Psoas muscle (tissue), 8 donors: Measurements from ENCODE around the gene SEPTIN3. TPM values are rescaled to one million over a fixed set of nuclear protein-coding genes. Genes with fewer than 3 reads are reported as not detected.

ENCODE experiments used
- ATAC-seq, 4 donors: fragments of 200-7000 bp; cut with Tn5 transposase; one replicate each; pipeline ENCODE4 v1.9.1; 2020; ENCODE audit warnings: moderate library complexity in 3 of 4, mild to moderate bottlenecking in 2 of 4
- DNase-seq, 2 donors: peaks; one replicate each; pipeline ENCODE4 v3.0.0-alpha.2; 2020
- H3K27ac ChIP-seq: fragments of 200-600 bp; one replicate; pipeline ENCODE4 v1.8.0; 2022
- H3K27me3 ChIP-seq, 3 donors: fragments of 200-600 bp in 1 of 3; one replicate each; pipeline versions ENCODE4 v1.6.1 to v1.8.0; 2013 to 2022; ENCODE audit warnings: low read length in 2 of 3, mild to moderate bottlenecking in 2 of 3, moderate library complexity in 1 of 3; ENCODE audit not compliant: insufficient read depth in 3 of 3
- H3K36me3 ChIP-seq, 2 donors: fragments of 200-600 bp in 1 of 2; one replicate each; pipeline versions ENCODE4 v1.6.1 to v1.8.0; 2013 to 2022; ENCODE audit warnings: low read depth in 1 of 2, mild to moderate bottlenecking in 1 of 2, moderate library complexity in 1 of 2; ENCODE audit not compliant: insufficient read depth in 1 of 2
- H3K4me1 ChIP-seq: fragments of 200-600 bp; one replicate; pipeline ENCODE4 v1.8.0; 2022
- H3K4me3 ChIP-seq: fragments of 200-600 bp; one replicate; pipeline ENCODE4 v1.8.0; 2022; ENCODE audit warnings: mild to moderate bottlenecking
- H3K9me3 ChIP-seq: fragments of 200-600 bp; one replicate; pipeline ENCODE4 v1.8.0; 2022
- CTCF ChIP-seq: fragments of 200-600 bp; IDR thresholded peaks from one replicate; pipeline ENCODE4 v1.8.0; 2022; ENCODE audit warnings: antibody characterized with exemption
- WGBS, 3 donors: extraction: QIAGEN DNeasy Blood & Tissue Kit; methylation state at CpG; one replicate each; pipeline versions ENCODE4 v1.1.6 to v1.1.7; 2013; 5-methylcytosine and 5-hydroxymethylcytosine counted together
- intact Hi-C, 2 donors: fragments of 100-400 bp; cut with DNase I; formaldehyde crosslinking; loops; one replicate each; pipeline versions ENCODE4 v1.11.0 to v1.14.2; 2022
- polyA plus RNA-seq, 3 donors: library from polyadenylated mRNA; stranded (reverse); fragments of 200-250 nt; gene quantifications; one replicate each; pipeline ENCODE4 v1.2.3, GENCODE V29; 2013
- total RNA-seq, 4 donors: library from RNA; stranded (reverse); fragmentation: NEBNext Ultra II Directional in 2 of 4; extraction: Animal tissue kit (Norgen Biotek cat#: 25700) in 2 of 4; gene quantifications; one replicate each; pipeline versions ENCODE4 v1.2.1 to v1.2.4, GENCODE V29; 2021 to 2023
- donor health status: healthy with polysubstance abuse.
- donor health status: DM: no; HTN: no; CAD: no; lungs with moderate emphysema.
- donor health status: Bipolar disorder and iron deficiency.
- donor health status: healthy.
- donor health status: DM: yes; HTN: yes; CAD: no.
- donor health status: DM: no; HTN: no; CAD: no.
- donor health status: DM: no; HTN: no; CAD: no.
- donor health status: DM: yes; HTN: yes; CAD: no.

Gene SEPTIN3
- total and polyA plus RNA-seq, 7 donors = 0.03 to 0.14 (median 0.06) TPM; not detected in 3

GRCh38 chr22:42000466-42000865 is 31.2 kb downstream of the SEPTIN3 start:
- no peaks in the 10 kb centered on the region for H3K4me1 ChIP-seq
- TF ChIP-seq CTCF = no peak
- 88 to 92% (median 92%) methylated on average over 8 of the region's 8 CpGs for WGBS, 3 donors
- H3K27me3 ChIP-seq = peaks cover 0 to 2% (median 0%) of the 10 kb centered on the region in 3 donors
- ATAC-seq = no peak
- H3K27ac ChIP-seq = no peak overlapping the region
- no peaks in the 10 kb centered on the region for H3K9me3 ChIP-seq
- peaks cover 0 to 6% of the 10 kb centered on the region in 2 donors for H3K36me3 ChIP-seq
- no peak overlapping the region for H3K4me3 ChIP-seq
- intact Hi-C loops = no loop called here
- no peak for DNase-seq

GRCh38 chr22:42001121-42001520 is 31.9 kb downstream of the SEPTIN3 start:
- peaks cover 0 to 2% (median 0%) of the 10 kb centered on the region in 3 donors for H3K27me3 ChIP-seq
- 70 to 82% (median 72%) methylated on average over 8 of the region's 8 CpGs for WGBS, 3 donors
- intact Hi-C loops = no loop called here
- H3K9me3 ChIP-seq = no peaks in the 10 kb centered on the region
- no peak overlapping the region for H3K4me3 ChIP-seq
- H3K36me3 ChIP-seq = peaks cover 0 to 6% of the 10 kb centered on the region in 2 donors
- no peak for TF ChIP-seq CTCF
- no peak overlapping the region for H3K27ac ChIP-seq
- ATAC-seq (no peak), DNase-seq (no peak)
- H3K4me1 ChIP-seq = no peaks in the 10 kb centered on the region

- 92 to 96% (median 94%) methylated on average over 12 of the region's 12 CpGs for WGBS, 3 donors
- no peak for TF ChIP-seq CTCF
- Histone ChIP-seq H3K27me3 (peaks cover 0 to 2% (median 0%) of the 10 kb centered on the region in 3 donors), H3K4me1 (no peaks in the 10 kb centered on the region), H3K36me3 (peaks cover 0 to 6% of the 10 kb centered on the region in 2 donors), H3K4me3 (no peak overlapping the region), H3K27ac (no peak overlapping the region), H3K9me3 (no peaks in the 10 kb centered on the region)
- ATAC-seq = no peak
- intact Hi-C loops = no loop called here
- no peak for DNase-seq
Observed at GRCh38 chr22:42001706-42002105, 32.5 kb downstream of the SEPTIN3 start.

GRCh38 chr22:42007922-42008321 is 38.7 kb downstream of the SEPTIN3 start:
- H3K4me3 ChIP-seq = no peak overlapping the region
- no peak for ATAC-seq
- no peaks in the 10 kb centered on the region for H3K36me3 ChIP-seq
- intact Hi-C loops = no loop called here
- 57 to 70% (median 67%) methylated on average over 4 of the region's 4 CpGs for WGBS, 3 donors
- peaks cover 22% of the 10 kb centered on the region for H3K9me3 ChIP-seq
- no peaks in the 10 kb centered on the region for H3K4me1 ChIP-seq
- no peak for DNase-seq
- H3K27me3 ChIP-seq = no peaks in the 10 kb centered on the region
- TF ChIP-seq CTCF = no peak
- no peak overlapping the region for H3K27ac ChIP-seq

- WGBS, 3 donors = 92 to 98% (median 95%) methylated on average over 7 of the region's 7 CpGs
- ATAC-seq = no peak
Observed at GRCh38 chr22:42010778-42011177, 41.5 kb downstream of the SEPTIN3 start.

More at GRCh38 chr22:42010778-42011177, 41.5 kb downstream of the SEPTIN3 start:
- TF ChIP-seq CTCF = no peak
- intact Hi-C loops = no loop called here
- Histone ChIP-seq H3K36me3 (no peaks in the 10 kb centered on the region), H3K9me3 (peaks cover 22% of the 10 kb centered on the region), H3K27me3 (no peaks in the 10 kb centered on the region), H3K4me3 (no peak overlapping the region), H3K4me1 (no peaks in the 10 kb centered on the region), H3K27ac (no peak overlapping the region)
- DNase-seq = no peak
